Measurements from ENCODE around the gene AIRE. TPM values are rescaled to one million over a fixed set of nuclear protein-coding genes. Genes with fewer than 3 reads are reported as not detected.

AIRE gene
- total and polyA plus RNA-seq, 2 of the 13 experiments (the other 11 are each of a cell fraction or from before 2014, with no cell fraction given) = not detected

- TF ChIP-seq SKIL (CRISPR knock-in tag; IDR thresholded peaks at IDR 0.05; ENCODE audit: borderline replicate concordance) (no peak), ZNF83 (CRISPR knock-in tag; IDR thresholded peaks at IDR 0.05; ENCODE audit: borderline replicate concordance) (0 out of 2 replicates have a peak, but pooled peaks have one; percentile 37), SOX6 (IDR thresholded peaks at IDR 0.05) (no peak), SOX6 (CRISPR knock-in tag; IDR thresholded peaks at IDR 0.05) (0 out of 2 replicates have a peak, but pooled peaks have one; percentile 50), SIN3B (IDR thresholded peaks at IDR 0.05; ENCODE audit: low read length) (peak; percentile 81; the same call in 1 of the 2 replicates), ZNF292 (CRISPR knock-in tag; IDR thresholded peaks at IDR 0.05; ENCODE audit: borderline replicate concordance, low read depth) (no peak), ZBTB39 (CRISPR knock-in tag; IDR thresholded peaks at IDR 0.05) (peak; percentile 63; the same call in 1 of the 2 replicates), ZNF333 (CRISPR knock-in tag; IDR thresholded peaks at IDR 0.05; ENCODE audit: borderline replicate concordance) (peak; percentile 85; the same call in 1 of the 2 replicates), ZNF451 (CRISPR knock-in tag; IDR thresholded peaks at IDR 0.05) (no peak), SIN3A (IDR thresholded peaks at IDR 0.05; ENCODE audit: borderline replicate concordance, low read depth, low read length) (peak; percentile 98; the same call in 1 of the 2 replicates), ZNF784 (CRISPR knock-in tag; IDR thresholded peaks at IDR 0.05; ENCODE audit: borderline replicate concordance) (peak; percentile 61; the same call in 1 of the 2 replicates), ZNF441 (CRISPR knock-in tag; IDR thresholded peaks at IDR 0.05; ENCODE audit: borderline replicate concordance) (peak; percentile 62), POLR2AphosphoS2 (IDR thresholded peaks at IDR 0.05; ENCODE audit: low read depth, low read length) (0 out of 2 replicates have a peak, but pooled peaks have one; percentile 29), CREB1 (IDR thresholded peaks at IDR 0.05) (peak; percentile 98), CREB1 (CRISPR knock-in tag; IDR thresholded peaks at IDR 0.05) (peak; percentile 96), AHR (CRISPR knock-in tag; IDR thresholded peaks at IDR 0.05) (peak; percentile 57; the same call in 1 of the 2 replicates), DPF2 (CRISPR knock-in tag; IDR thresholded peaks at IDR 0.05; ENCODE audit: borderline replicate concordance, low read depth) (peak; percentile 18; the same call in 1 of the 2 replicates), SP140L (CRISPR knock-in tag; IDR thresholded peaks at IDR 0.05; ENCODE audit: borderline replicate concordance) (0 out of 2 replicates have a peak, but pooled peaks have one; percentile 34), REXO4 (CRISPR knock-in tag; IDR thresholded peaks at IDR 0.05; ENCODE audit: borderline replicate concordance) (no peak), NR2F6 (IDR thresholded peaks at IDR 0.05) (no peak), NR2F6 (CRISPR knock-in tag; IDR thresholded peaks at IDR 0.05) (peak; percentile 45; the same call in 1 of the 2 replicates)
Observed at GRCh38 chr21:44338971-44339910, 53.6 kb downstream of the AIRE start, which contains the start of gene CFAP410 (continued).

Data from HepG2 (cell line).